A549 (cell line): ENCODE measurements around the gene SORL1. TPM values are rescaled to one million over a fixed set of nuclear protein-coding genes. Genes with fewer than 3 reads are reported as not detected.

Experiments used
- ATAC-seq, 2 experiments: fragments of 200-7000 bp in 1 of 2; fragments of >200 bp in 1 of 2; cut with Nextera tagmentation in 1 of 2; cut with Tn5 transposase in 1 of 2; 3 replicates each; pipeline versions ENCODE4 v1.8.0 to v1.9.1; 2018 to 2020; ENCODE audit warnings: mild to moderate bottlenecking in 1 of 2, moderate library complexity in 1 of 2
- CTCF ChIA-PET: fragments of 300-600 bp; sonication (Branson Sonifier 250); formaldehyde crosslinking; extraction: SDS; loops from one replicate; lab custom pipeline; 2021; ENCODE audit warnings: antibody characterized with exemption, inconsistent platforms; lab: Yijun Ruan, JAX
- POLR2A ChIA-PET: fragments of 350-600 bp; formaldehyde crosslinking; extraction: SDS; loops from one replicate; lab custom pipeline; 2021; ENCODE audit warnings: antibody characterized with exemption, inconsistent platforms; lab: Yijun Ruan, JAX
- DNase-seq, 2 experiments: peaks; one replicate each; pipeline versions ENCODE4 v3.0.0 to v3.0.0-alpha.2; 2011 to 2016; ENCODE audit warnings: low read depth in 1 of 2, low spot score in 1 of 2
- FAIRE-seq: peaks from 2 replicates; lab custom pipeline; 2011; peaks lifted over from hg19 to GRCh38; lab: Jason Lieb, UNC
- H3K27ac ChIP-seq, 2 experiments: fragments of >200 bp; sonication (Bioruptor Twin); formaldehyde crosslinking; 3 replicates each; pipeline ENCODE4 v1.5.1; 2016 to 2017
- H3K4me1 ChIP-seq: fragments of >200 bp; sonication (Bioruptor Twin); formaldehyde crosslinking; 3 replicates; pipeline ENCODE4 v1.6.1; 2016
- H3K4me2 ChIP-seq: fragments of >200 bp; sonication (Bioruptor Twin); formaldehyde crosslinking; 3 replicates; pipeline ENCODE4 v1.6.1; 2016
- H3K4me3 ChIP-seq: fragments of >200 bp; sonication (Bioruptor Twin); formaldehyde crosslinking; 3 replicates; pipeline ENCODE4 v1.5.1; 2016
- H3K9me3 ChIP-seq: fragments of >200 bp; sonication (Bioruptor Twin); formaldehyde crosslinking; 3 replicates; pipeline ENCODE4 v1.6.1; 2016
- BCL3 ChIP-seq: fragments of >200 bp; sonication (Bioruptor Twin); formaldehyde crosslinking; IDR thresholded peaks from 3 replicates; pipeline ENCODE4 v1.6.1; 2016
- BHLHE40 ChIP-seq: IDR thresholded peaks from 2 replicates; pipeline ENCODE4 v1.6.1; 2012; ENCODE audit warnings: low read depth, low read length, inconsistent platforms
- CBX2 ChIP-seq: fragments of 200-600 bp; sonication (generic); IDR thresholded peaks from 2 replicates; pipeline ENCODE4 v1.6.1; 2016; ENCODE audit warnings: low read depth, mild to moderate bottlenecking, borderline replicate concordance
- GATA3 ChIP-seq: IDR thresholded peaks from 2 replicates; pipeline ENCODE4 v1.6.1; 2012; ENCODE audit warnings: borderline replicate concordance
- HOXA7 ChIP-seq: fragments of 250-450 bp; sonication (Bioruptor Pico); IDR thresholded peaks from 2 replicates; pipeline ENCODE4 v1.5.0; 2020; ENCODE audit warnings: mild to moderate bottlenecking, moderate library complexity
- HOXB13 ChIP-seq: fragments of 250-450 bp; sonication (Bioruptor Pico); IDR thresholded peaks from 2 replicates; pipeline ENCODE4 v1.5.0; 2020; ENCODE audit warnings: low read depth, mild to moderate bottlenecking, moderate library complexity
- HOXB5 ChIP-seq: fragments of 250-450 bp; sonication (Bioruptor Pico); IDR thresholded peaks from 2 replicates; pipeline ENCODE4 v1.5.0; 2020; ENCODE audit warnings: mild to moderate bottlenecking, moderate library complexity
- KDM1A ChIP-seq: fragments of 200-600 bp; sonication (generic); IDR thresholded peaks from 2 replicates; pipeline ENCODE4 v1.6.1; 2016; ENCODE audit warnings: low read depth, mild to moderate bottlenecking
- NFE2L2 ChIP-seq: fragments of 150-350 bp; conservative IDR thresholded peaks from 2 replicates; pipeline ENCODE4 v1.6.1; 2014; ENCODE audit warnings: low read length
- RNF2 ChIP-seq: fragments of 200-600 bp; sonication (generic); IDR thresholded peaks from 2 replicates; pipeline ENCODE4 v1.6.1; 2016; ENCODE audit warnings: low read depth, mild to moderate bottlenecking, antibody characterized with exemption, moderate library complexity, borderline replicate concordance
- SREBF2 ChIP-seq: fragments of 450-650 bp; IDR thresholded peaks from 2 replicates; pipeline ENCODE4 v1.6.1; 2014; ENCODE audit warnings: mild to moderate bottlenecking, moderate library complexity
- TP53 ChIP-seq: fragments of 250-450 bp; sonication (Bioruptor Pico); IDR thresholded peaks from 2 replicates; pipeline ENCODE4 v1.5.0; 2021; ENCODE audit warnings: mild to moderate bottlenecking, moderate library complexity
- ZNF302 ChIP-seq: fragments of 250-450 bp; sonication (Bioruptor Pico); IDR thresholded peaks from 2 replicates; pipeline ENCODE4 v1.9.0; 2021; ENCODE audit warnings: inconsistent platforms, mild to moderate bottlenecking, moderate library complexity
- WGBS: methylation state at CpG from one replicate; pipeline ENCODE4 v1.1.6; 2017; ENCODE audit errors: missing lambda C conversion rate; 5-methylcytosine and 5-hydroxymethylcytosine counted together
- polyA plus RNA-seq, 4 experiments: library from polyadenylated mRNA; depleted of rRNA in 3 of 4; stranded (reverse); fragments of >200 nt; fragmentation: RNase III in 1 of 4; extraction: RNeasy Plus Mini Kit Qiagen cat#74134 plus additional on column Dnase treatment in 1 of 4; gene quantifications; 2 replicates in 3 of 4; 3 replicates in 1 of 4; pipeline ENCODE4 v1.2.3, GENCODE V29; 2011 to 2017
- TF ChIP-seq, protein P1 (sequence below): IDR thresholded peaks from 2 replicates; pipeline ENCODE4 v1.6.1; 2012
- TF ChIP-seq, protein P2 (sequence below): fragments of 250-450 bp; sonication (Bioruptor Pico); IDR thresholded peaks from 2 replicates; pipeline ENCODE4 v1.5.0; 2021; ENCODE audit warnings: mild to moderate bottlenecking, moderate library complexity, borderline replicate concordance
- TF ChIP-seq, protein P3 (sequence below): fragments of 150-350 bp; IDR thresholded peaks from 2 replicates; pipeline ENCODE4 v1.6.1; 2014; ENCODE audit warnings: low read depth, mild to moderate bottlenecking, low read length

Gene SORL1
- polyA plus RNA-seq, 2 of the 4 experiments (the other 2 are of a cell fraction) = 0.45 to 3.8 TPM

- Histone ChIP-seq H3K4me3 (no peak overlapping the region), H3K9me3 (no peaks in the 10 kb centered on the region), H3K4me1 (no peaks in the 10 kb centered on the region), H3K4me2 (no peak overlapping the region), H3K27ac (no peak overlapping the region)
- DNase-seq = no peak
- WGBS = 70% methylated on average over 5 of the region's 5 CpGs
- FAIRE-seq = no peak
- ChIA-PET POLR2A (no interaction called here), CTCF (no interaction called here)
- TF ChIP-seq GATA3 = no peak
- TF ChIP-seq TP53 = no peak
- no peak for ATAC-seq
Observed at GRCh38 chr11:121670805-121671282, 218.7 kb downstream of the SORL1 start.

- CTCF ChIA-PET = interaction anchor here (0.6 kb wide), 1 partner anchor 544 kb away, joined by 5 read pairs; no protein-coding TSS in a partner anchor
- DNase-seq (no peak), ATAC-seq (no peak), FAIRE-seq (no peak)
- POLR2A ChIA-PET = interaction anchor here (0.6 kb wide), 1 partner anchor 468 kb away, joined by 3 read pairs; no protein-coding TSS in a partner anchor
- H3K9me3 ChIP-seq = no peaks in the 10 kb centered on the region
- TF ChIP-seq, protein P1, sequence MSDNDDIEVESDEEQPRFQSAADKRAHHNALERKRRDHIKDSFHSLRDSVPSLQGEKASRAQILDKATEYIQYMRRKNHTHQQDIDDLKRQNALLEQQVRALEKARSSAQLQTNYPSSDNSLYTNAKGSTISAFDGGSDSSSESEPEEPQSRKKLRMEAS = no peak
- no peak for TF ChIP-seq BCL3
- no peak for TF ChIP-seq KDM1A
- no peak for TF ChIP-seq CBX2
- TF ChIP-seq, protein P2, sequence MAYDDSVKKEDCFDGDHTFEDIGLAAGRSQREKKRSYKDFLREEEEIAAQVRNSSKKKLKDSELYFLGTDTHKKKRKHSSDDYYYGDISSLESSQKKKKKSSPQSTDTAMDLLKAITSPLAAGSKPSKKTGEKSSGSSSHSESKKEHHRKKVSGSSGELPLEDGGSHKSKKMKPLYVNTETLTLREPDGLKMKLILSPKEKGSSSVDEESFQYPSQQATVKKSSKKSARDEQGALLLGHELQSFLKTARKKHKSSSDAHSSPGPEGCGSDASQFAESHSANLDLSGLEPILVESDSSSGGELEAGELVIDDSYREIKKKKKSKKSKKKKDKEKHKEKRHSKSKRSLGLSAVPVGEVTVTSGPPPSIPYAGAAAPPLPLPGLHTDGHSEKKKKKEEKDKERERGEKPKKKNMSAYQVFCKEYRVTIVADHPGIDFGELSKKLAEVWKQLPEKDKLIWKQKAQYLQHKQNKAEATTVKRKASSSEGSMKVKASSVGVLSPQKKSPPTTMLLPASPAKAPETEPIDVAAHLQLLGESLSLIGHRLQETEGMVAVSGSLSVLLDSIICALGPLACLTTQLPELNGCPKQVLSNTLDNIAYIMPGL (CRISPR knock-in tag) = no peak
- TF ChIP-seq NFE2L2 = no peak
- TF ChIP-seq, protein P3, sequence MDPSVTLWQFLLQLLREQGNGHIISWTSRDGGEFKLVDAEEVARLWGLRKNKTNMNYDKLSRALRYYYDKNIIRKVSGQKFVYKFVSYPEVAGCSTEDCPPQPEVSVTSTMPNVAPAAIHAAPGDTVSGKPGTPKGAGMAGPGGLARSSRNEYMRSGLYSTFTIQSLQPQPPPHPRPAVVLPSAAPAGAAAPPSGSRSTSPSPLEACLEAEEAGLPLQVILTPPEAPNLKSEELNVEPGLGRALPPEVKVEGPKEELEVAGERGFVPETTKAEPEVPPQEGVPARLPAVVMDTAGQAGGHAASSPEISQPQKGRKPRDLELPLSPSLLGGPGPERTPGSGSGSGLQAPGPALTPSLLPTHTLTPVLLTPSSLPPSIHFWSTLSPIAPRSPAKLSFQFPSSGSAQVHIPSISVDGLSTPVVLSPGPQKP = no peak
- no peak for TF ChIP-seq RNF2
- no peak for TF ChIP-seq ZNF302 (CRISPR knock-in tag)
- TF ChIP-seq HOXB5 (CRISPR knock-in tag) = no peak
- TF ChIP-seq SREBF2 = no peak
- no peaks in the 10 kb centered on the region for H3K4me1 ChIP-seq
- 41% methylated on average over 18 of the region's 19 CpGs for WGBS
- no peak overlapping the region for H3K27ac ChIP-seq
- H3K4me3 ChIP-seq = no peak overlapping the region
- no peak overlapping the region for H3K4me2 ChIP-seq
Observed at GRCh38 chr11:121671283-121672168, 219.4 kb downstream of the SORL1 start.

DNA sequence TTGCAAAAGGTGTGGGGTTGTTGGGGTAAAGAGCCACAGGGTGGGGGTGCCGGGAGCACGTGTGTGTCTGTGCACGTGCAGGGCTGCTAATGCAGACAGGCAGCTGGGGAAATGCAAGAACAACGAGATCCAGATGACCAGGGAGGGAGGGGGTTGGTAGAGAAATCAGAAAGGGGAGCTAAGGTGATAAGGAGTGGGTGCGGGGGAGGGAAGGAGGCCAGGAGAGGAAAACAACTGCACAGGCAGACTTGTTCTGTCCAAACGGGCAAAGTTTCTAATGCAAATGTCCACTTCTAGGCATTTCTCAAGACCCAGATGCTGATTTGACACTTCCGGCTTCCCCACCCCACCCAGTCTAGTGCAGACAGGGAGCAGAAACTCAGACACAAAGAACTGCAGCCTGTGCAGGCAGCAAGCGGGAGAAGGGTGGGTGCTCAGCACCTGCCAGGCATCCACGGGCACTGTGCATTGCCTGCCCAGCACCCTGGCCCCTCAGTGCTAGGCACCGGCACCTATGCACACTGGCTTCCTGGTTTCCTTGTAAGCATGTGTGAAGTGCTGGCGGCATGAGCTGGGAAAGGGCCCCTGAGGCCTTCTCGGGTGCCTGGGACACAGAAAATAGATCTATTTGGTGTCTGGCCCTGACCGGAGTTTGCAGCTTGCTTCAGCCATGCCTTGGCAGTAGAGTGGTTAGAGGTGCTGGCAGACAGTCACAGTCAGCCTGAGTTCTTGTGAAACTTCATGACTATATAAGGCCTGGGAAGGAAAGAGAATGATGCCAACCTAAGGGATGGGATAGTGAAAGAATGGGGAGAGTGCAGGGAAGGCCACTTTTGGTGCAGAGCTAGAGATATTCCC is 220.7 kb downstream of the SORL1 start:
- Histone ChIP-seq H3K27ac (no peak overlapping the region), H3K4me2 (no peak overlapping the region), H3K4me1 (no peaks in the 10 kb centered on the region), H3K9me3 (no peaks in the 10 kb centered on the region), H3K4me3 (no peak overlapping the region)
- DNase-seq (no peak), FAIRE-seq (no peak), ATAC-seq (no peak)
- POLR2A ChIA-PET = no interaction called here
- CTCF ChIA-PET = no interaction called here
- TF ChIP-seq KDM1A (no peak), HOXB13 (no peak), BHLHE40 (no peak), HOXA7 (CRISPR knock-in tag) (no peak)
- WGBS = 49% methylated on average over 11 of the region's 13 CpGs
